GM23338 (cell line): ENCODE measurements around the gene PPP1R15B. TPM values are rescaled to one million over a fixed set of nuclear protein-coding genes. Genes with fewer than 3 reads are reported as not detected.
A peak's percentile ranks its signal among the peaks of the same experiment; 100 is the strongest.

Experiments used
- ATAC-seq: fragments of 200-7000 bp; cut with Tn5 transposase; 3 replicates; pipeline ENCODE4 v1.9.1; 2020
- DNase-seq: peaks from one replicate; pipeline ENCODE4 v3.0.0-alpha.2; 2015; ENCODE audit warnings: low spot score
- H2AFZ ChIP-seq: fragments of 200-600 bp; sonication (generic); 2 replicates; pipeline ENCODE4 v1.8.0; 2016; ENCODE audit warnings: antibody characterized with exemption, mild to moderate bottlenecking, moderate library complexity
- H3F3A ChIP-seq: fragments of 200-600 bp; sonication (generic); replicated peaks from 2 replicates; pipeline ENCODE4 v1.8.0; 2017; ENCODE audit warnings: antibody characterized with exemption, mixed run types, low read depth
- H3K27ac ChIP-seq: fragments of 200-600 bp; sonication (generic); 2 replicates; pipeline ENCODE4 v1.6.1; 2016; ENCODE audit warnings: low read depth
- H3K27me3 ChIP-seq: fragments of 200-600 bp; sonication (generic); 2 replicates; pipeline ENCODE4 v1.8.0; 2016; ENCODE audit warnings: mild to moderate bottlenecking, mixed run types, moderate library complexity; ENCODE audit not compliant: insufficient read depth
- H3K36me3 ChIP-seq: fragments of 200-600 bp; sonication (generic); 2 replicates; pipeline ENCODE4 v1.8.0; 2016; ENCODE audit warnings: mild to moderate bottlenecking; ENCODE audit not compliant: insufficient read depth
- H3K4me1 ChIP-seq: fragments of 200-600 bp; sonication (generic); 2 replicates; pipeline ENCODE4 v1.8.0; 2016; ENCODE audit warnings: mild to moderate bottlenecking, moderate library complexity; ENCODE audit not compliant: insufficient read depth
- H3K4me2 ChIP-seq: fragments of 200-600 bp; sonication (generic); 2 replicates; pipeline ENCODE4 v1.7.1; 2017; ENCODE audit warnings: mixed run types
- H3K4me3 ChIP-seq: fragments of 200-600 bp; sonication (generic); 2 replicates; pipeline ENCODE4 v1.6.1; 2016; ENCODE audit warnings: mixed run types
- H3K79me2 ChIP-seq: fragments of 200-600 bp; sonication (generic); replicated peaks from 2 replicates; pipeline ENCODE4 v1.8.0; 2017; ENCODE audit warnings: mild to moderate bottlenecking; ENCODE audit not compliant: insufficient read depth
- H3K9me2 ChIP-seq: fragments of 200-600 bp; sonication (generic); 2 replicates; pipeline ENCODE4 v1.8.0; 2017; ENCODE audit not compliant: insufficient read depth
- H4K20me1 ChIP-seq: fragments of 200-600 bp; sonication (generic); replicated peaks from 2 replicates; pipeline ENCODE4 v1.8.0; 2017; ENCODE audit warnings: mild to moderate bottlenecking; ENCODE audit not compliant: insufficient read depth
- H3K27ac Mint-ChIP-seq: 2 replicates; pipeline ENCODE4 v1.8.0; 2020; ENCODE audit warnings: inconsistent platforms, mild to moderate bottlenecking, moderate library complexity, mixed read lengths
- H3K27me3 Mint-ChIP-seq: 3 replicates; pipeline ENCODE4 v1.8.0; 2022; ENCODE audit warnings: low read depth, mild to moderate bottlenecking, moderate library complexity, mixed read lengths, inconsistent platforms; ENCODE audit not compliant: insufficient read depth, poor library complexity
- H3K36me3 Mint-ChIP-seq: 3 replicates; pipeline ENCODE4 v1.8.0; 2021; ENCODE audit warnings: low read depth, mild to moderate bottlenecking, inconsistent platforms, moderate library complexity, mixed read lengths
- H3K4me1 Mint-ChIP-seq: 3 replicates; pipeline ENCODE4 v1.8.0; 2020; ENCODE audit warnings: mild to moderate bottlenecking, inconsistent platforms, mixed read lengths
- H3K4me3 Mint-ChIP-seq: 3 replicates; pipeline ENCODE4 v1.8.0; 2021; ENCODE audit warnings: moderate library complexity, mild to moderate bottlenecking, inconsistent platforms, mixed read lengths
- H3K9me3 Mint-ChIP-seq: 3 replicates; pipeline ENCODE4 v1.8.0; 2020; ENCODE audit warnings: moderate library complexity, mild to moderate bottlenecking, inconsistent platforms, mixed read lengths
- CREB1 ChIP-seq: fragments of 250-450 bp; sonication (Bioruptor Pico); IDR thresholded peaks from 2 replicates; pipeline ENCODE4 v1.5.0; 2020; ENCODE audit warnings: low read depth, mild to moderate bottlenecking, moderate library complexity
- CTCF ChIP-seq, 2 experiments: fragments of 200-600 bp in 1 of 2; sonication (generic) in 1 of 2; conservative IDR thresholded peaks; 2 replicates each; pipeline versions ENCODE4 v1.5.1 to v1.6.1; 2016 to 2017; ENCODE audit warnings: antibody characterized with exemption in 2 of 2, low read depth in 2 of 2, mild to moderate bottlenecking in 2 of 2, moderate library complexity in 1 of 2
- NANOG ChIP-seq: IDR thresholded peaks from 2 replicates; pipeline ENCODE4 v1.6.1; 2016; ENCODE audit warnings: antibody characterized with exemption, borderline replicate concordance
- POLR2AphosphoS5 ChIP-seq: IDR thresholded peaks from 2 replicates; pipeline ENCODE4 v1.6.1; 2016; ENCODE audit warnings: antibody characterized with exemption, low read depth
- REST ChIP-seq: IDR thresholded peaks from one replicate; pipeline ENCODE4 v1.6.1; 2018; ENCODE audit warnings: antibody characterized with exemption; ENCODE audit not compliant: unreplicated experiment
- STAT1 ChIP-seq: IDR thresholded peaks from one replicate; pipeline ENCODE4 v1.6.1; 2016; ENCODE audit warnings: antibody characterized with exemption; ENCODE audit not compliant: unreplicated experiment
- ZNF331 ChIP-seq: fragments of 250-450 bp; sonication (Bioruptor Pico); IDR thresholded peaks from 2 replicates; pipeline ENCODE4 v1.5.0; 2020; ENCODE audit warnings: low read depth, mild to moderate bottlenecking, moderate library complexity
- polyA plus RNA-seq: library from polyadenylated mRNA; unstranded; fragments of >200 nt; fragmentation: Nextera tagmentation; extraction: Ambion mirVana; gene quantifications from 2 replicates; pipeline ENCODE4 v1.2.1, GENCODE V29; 2016
- total RNA-seq: library from RNA; depleted of rRNA; stranded (reverse); fragments of >200 nt; shearing (Covaris generic); gene quantifications from 2 replicates; pipeline ENCODE4 v1.2.3, GENCODE V29; 2014

Gene PPP1R15B
- total and polyA plus RNA-seq, 2 experiments from 2014 or later = 17.3 to 64.3 TPM

DNA sequence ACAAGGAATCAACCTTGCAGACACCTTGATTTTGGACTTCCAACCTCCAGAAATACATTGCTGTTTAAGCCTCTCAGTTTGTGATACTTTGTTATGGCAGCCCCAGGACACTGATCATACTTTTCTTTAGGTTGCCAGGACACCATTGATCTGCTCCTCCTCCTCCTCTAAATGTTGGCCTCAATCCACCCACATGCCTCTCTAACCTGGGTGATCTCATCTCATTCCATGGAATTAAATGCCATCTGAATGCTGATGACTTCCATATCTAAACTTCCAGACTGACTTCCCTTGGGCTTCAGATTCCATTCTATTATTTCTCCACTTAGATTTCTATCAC, 7.4 kb upstream of the PPP1R15B start (continued):
- no peak for TF ChIP-seq REST

- peaks cover 3% of the 10 kb centered on the region; the same call in 1 of the 3 replicates for H3K36me3 Mint-ChIP-seq
- no peak overlapping the region for H2AFZ ChIP-seq
- H3K4me3 ChIP-seq = no peak overlapping the region
- H3K27ac ChIP-seq = no peak overlapping the region
- H3K9me2 ChIP-seq = no peaks in the 10 kb centered on the region
- H3K4me2 ChIP-seq = no peak overlapping the region
- ATAC-seq (no peak), DNase-seq (no peak)
- peaks cover 12% of the 10 kb centered on the region; the same call in 1 of the 2 replicates for H3K4me1 ChIP-seq
- no peaks in the 10 kb centered on the region for H3K9me3 Mint-ChIP-seq
- H3K4me1 Mint-ChIP-seq = peaks cover 19% of the 10 kb centered on the region
- H3K79me2 ChIP-seq = no peaks in the 10 kb centered on the region
- no peaks in the 10 kb centered on the region for H3K27me3 ChIP-seq
- H3K4me3 Mint-ChIP-seq = no peak overlapping the region
- H4K20me1 ChIP-seq = no peaks in the 10 kb centered on the region
- peaks cover 3% of the 10 kb centered on the region for H3K27me3 Mint-ChIP-seq
- TF ChIP-seq NANOG (no peak), POLR2AphosphoS5 (no peak), CREB1 (no peak), CTCF (conservative IDR thresholded peaks at IDR 0.05; ENCODE audit: low read depth in 2 of 2) (no peak), ZNF331 (CRISPR knock-in tag) (no peak), STAT1 (no peak)
- peaks cover 3% of the 10 kb centered on the region; the same call in 1 of the 2 replicates for H3F3A ChIP-seq
- H3K27ac Mint-ChIP-seq = 0 out of 2 replicates have a peak overlapping the region, but pooled peaks have one; percentile 55
- no peaks in the 10 kb centered on the region for H3K36me3 ChIP-seq
Measured at GRCh38 chr1:204418174-204419063, 6.8 kb upstream of the PPP1R15B start.
